DMS79 treated with DMSO at 0.1 percent for 48 hours (cell line): ENCODE measurements around the gene ZNF69.
"Not testable (repeated sequence)": the region's sequence is repeated elsewhere in the genome, so short reads cannot be mapped to it uniquely, and the experiment has no call there.

Experiments
- DNase-seq: peaks from one replicate; lab custom pipeline; 2025; lab: John Stamatoyannopoulos, UW

The ZNF69 gene

GRCh38 chr19:11894851-11895250 lies 7.3 kb downstream of the ZNF69 start:
- no peak for DNase-seq

GRCh38 chr19:11902228-11902627 lies 14.6 kb downstream of the ZNF69 start:
- DNase-seq = no peak

GRCh38 chr19:11905928-11906327 lies 18.3 kb downstream of the ZNF69 start:
- DNase-seq = no peak

GRCh38 chr19:11911937-11912336 lies 24.4 kb downstream of the ZNF69 start:
- DNase-seq = not testable (repeated sequence)

DNA sequence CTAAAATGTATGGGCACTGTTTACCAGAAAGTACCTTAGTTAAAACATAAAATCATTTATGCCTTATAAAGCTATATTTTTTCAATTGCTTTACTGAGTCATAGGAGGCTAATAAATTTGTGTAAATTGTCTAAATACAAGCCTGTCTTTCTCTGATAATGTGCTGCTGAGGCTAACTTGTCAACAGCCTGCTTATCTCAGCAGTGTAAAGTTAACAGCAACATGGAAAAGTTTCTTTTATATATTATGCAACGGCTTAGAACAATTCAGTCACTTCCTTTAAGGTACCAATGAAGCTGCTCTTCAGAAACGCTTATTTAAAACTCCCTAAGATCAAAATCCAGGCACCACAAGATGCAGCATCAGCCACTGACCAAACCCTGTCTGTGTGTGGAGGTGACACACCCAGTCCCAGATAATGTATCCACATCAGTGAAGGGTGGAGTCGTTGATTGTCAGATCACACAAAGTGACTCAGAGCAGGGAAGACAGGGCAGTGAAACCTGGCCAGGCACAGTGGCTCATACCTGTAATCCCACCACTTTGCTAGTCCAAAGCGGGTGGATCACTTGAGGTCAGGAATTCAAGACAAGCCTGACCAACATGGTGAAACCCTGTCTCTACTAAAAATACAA lies 27.0 kb downstream of the ZNF69 start:
- not testable (repeated sequence) for DNase-seq

- DNase-seq = no peak
These were observed 34.4 kb downstream of the ZNF69 start for GRCh38 chr19:11921852-11922495.

GRCh38 chr19:11924886-11925650 lies 37.5 kb downstream of the ZNF69 start, which contains the start of gene ZNF700:
TSS of gene ZNF700 (plus strand) at chr19:11925107. CDS start at chr19:11925211, 104 bp downstream.
- peak; percentile 96 for DNase-seq

GRCh38 chr19:11925651-11926187 lies 38.1 kb downstream of the ZNF69 start:
- not testable (repeated sequence) for DNase-seq

GRCh38 chr19:11927227-11927626 lies 39.6 kb downstream of the ZNF69 start:
- DNase-seq = no peak

GRCh38 chr19:11931051-11931450 lies 43.5 kb downstream of the ZNF69 start:
- no peak for DNase-seq

DNA sequence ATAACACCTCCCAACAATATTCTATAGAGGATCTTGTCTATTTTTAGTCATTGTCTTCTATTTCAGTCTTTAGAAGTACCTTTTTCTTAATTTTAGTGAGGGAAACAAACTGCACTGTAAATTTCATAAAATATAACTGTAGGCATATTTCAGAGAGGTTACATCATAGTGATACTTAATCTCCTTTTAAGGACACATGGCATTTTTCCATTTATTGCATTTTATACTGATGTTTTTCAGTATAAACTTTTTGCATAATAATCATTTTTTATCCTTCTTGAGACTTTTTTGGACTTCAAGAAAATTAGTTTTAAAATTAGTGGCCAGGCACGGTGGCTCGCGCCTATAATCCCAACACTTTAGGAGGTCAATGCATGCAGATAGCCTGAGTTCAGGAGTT lies 43.9 kb downstream of the ZNF69 start:
- no peak for DNase-seq

DNA sequence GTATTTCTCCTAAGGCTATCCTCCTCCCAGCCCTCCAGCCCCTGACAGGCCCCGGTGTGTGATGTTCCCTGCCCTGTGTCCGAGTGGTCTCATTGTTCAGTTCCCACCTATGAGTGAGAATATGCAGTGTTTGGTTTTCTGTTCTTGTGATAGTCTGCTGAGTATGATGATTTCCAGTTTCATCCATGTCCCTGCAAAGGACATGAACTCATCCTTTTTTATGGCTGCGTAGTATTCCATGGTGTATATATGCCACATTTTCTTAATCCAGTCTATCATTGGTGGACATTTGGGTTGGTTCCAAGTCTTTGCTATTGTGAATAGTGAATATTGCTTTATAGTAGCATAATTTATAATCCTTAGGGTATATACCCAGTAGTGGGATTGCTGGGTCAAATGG lies 48.2 kb downstream of the ZNF69 start:
- not testable (repeated sequence) for DNase-seq

DNA sequence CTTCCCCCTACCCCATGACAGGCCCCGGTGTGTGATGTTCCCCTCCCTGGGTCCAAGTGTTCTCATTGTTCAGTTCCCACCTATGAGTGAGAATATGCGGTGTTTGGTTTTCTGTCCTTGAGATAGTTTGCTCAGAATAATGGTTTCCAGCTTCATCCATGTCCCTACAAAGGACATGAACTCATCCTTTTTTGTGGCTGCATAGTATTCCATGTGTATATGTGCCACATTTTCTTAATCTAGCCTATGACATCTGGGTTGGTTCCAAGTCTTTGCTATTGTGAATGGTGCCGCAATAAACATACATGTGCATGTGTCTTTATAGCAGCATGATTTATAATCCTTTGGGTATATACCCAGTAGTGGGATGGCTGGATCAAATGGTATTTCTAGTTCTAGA lies 50.8 kb downstream of the ZNF69 start:
- DNase-seq = not testable (repeated sequence)

- not testable (repeated sequence) for DNase-seq
These were observed 53.8 kb downstream of the ZNF69 start for GRCh38 chr19:11941361-11941887.

- DNase-seq = no peak
These were observed 54.6 kb downstream of the ZNF69 start for GRCh38 chr19:11942008-11942842.

DNA sequence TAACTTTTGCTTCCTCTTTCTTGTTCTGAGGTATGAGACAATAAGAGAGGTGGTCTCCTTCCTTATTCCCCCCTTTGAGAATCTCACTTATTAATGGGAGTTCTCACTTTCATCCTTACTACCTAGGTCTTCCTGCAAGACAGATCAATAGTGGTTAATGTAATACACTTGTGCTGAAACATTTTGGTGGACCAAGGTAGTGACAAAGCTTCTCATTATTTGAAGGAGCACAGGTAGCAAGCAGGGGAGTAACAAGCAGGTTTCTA lies 55.2 kb downstream of the ZNF69 start:
- no peak for DNase-seq

GRCh38 chr19:11944656-11945055 lies 57.1 kb downstream of the ZNF69 start:
- DNase-seq = no peak

DNA sequence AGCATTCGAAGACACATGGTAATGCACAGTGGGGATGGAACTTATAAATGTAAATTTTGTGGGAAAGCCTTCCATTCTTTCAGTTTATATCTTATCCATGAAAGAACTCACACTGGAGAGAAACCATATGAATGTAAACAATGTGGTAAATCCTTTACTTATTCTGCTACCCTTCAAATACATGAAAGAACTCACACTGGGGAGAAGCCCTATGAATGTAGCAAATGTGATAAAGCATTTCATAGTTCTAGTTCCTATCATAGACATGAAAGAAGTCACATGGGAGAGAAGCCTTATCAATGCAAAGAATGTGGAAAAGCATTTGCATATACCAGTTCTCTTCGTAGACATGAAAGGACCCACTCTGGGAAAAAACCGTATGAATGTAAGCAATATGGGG lies 61.1 kb downstream of the ZNF69 start:
- DNase-seq = no peak

- no peak for DNase-seq
These were observed 61.6 kb downstream of the ZNF69 start for GRCh38 chr19:11949201-11949600.

- not testable (repeated sequence) for DNase-seq
These were observed 62.1 kb downstream of the ZNF69 start for GRCh38 chr19:11949614-11950080.

DNA sequence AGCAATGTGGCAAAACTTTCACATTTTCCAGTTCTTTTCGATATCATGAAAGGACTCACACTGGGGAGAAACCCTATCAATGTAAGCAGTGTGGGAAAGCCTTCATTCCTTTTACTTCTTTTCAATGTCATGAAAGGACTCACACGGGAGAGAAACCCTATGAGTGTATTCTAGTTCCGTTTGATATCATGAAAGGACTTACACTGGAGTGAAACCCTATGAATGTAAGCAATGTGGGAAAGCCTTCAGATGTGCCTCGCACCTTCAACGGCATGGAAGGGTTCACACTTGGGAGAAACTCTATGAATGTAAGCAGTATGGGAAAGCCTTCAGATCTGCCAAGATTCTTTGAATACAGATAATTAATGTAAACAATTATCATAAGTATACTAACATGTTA lies 62.7 kb downstream of the ZNF69 start:
- DNase-seq = no peak
